Forelimb muscle (tissue), 1 donor: ENCODE results near the gene ACTL10. TPM values are rescaled to one million over a fixed set of nuclear protein-coding genes. Genes with fewer than 3 reads are reported as not detected.
A peak's percentile ranks its signal among the peaks of the same experiment; 100 is the strongest.
"Not testable (repeated sequence)": the region's sequence is repeated elsewhere in the genome, so short reads cannot be mapped to it uniquely, and the experiment has no call there.

Experiments used
- DNase-seq: peaks from one replicate; pipeline ENCODE4 v3.0.0-alpha.2; 2013; ENCODE audit warnings: low read depth
- polyA plus RNA-seq: library from polyadenylated mRNA; unstranded; fragments of 120-200 nt; gene quantifications from one replicate; pipeline ENCODE4 v1.2.1, GENCODE V29; 2013; ENCODE audit not compliant: insufficient read length

The ACTL10 gene
- polyA plus RNA-seq, result 0.33 TPM

DNA sequence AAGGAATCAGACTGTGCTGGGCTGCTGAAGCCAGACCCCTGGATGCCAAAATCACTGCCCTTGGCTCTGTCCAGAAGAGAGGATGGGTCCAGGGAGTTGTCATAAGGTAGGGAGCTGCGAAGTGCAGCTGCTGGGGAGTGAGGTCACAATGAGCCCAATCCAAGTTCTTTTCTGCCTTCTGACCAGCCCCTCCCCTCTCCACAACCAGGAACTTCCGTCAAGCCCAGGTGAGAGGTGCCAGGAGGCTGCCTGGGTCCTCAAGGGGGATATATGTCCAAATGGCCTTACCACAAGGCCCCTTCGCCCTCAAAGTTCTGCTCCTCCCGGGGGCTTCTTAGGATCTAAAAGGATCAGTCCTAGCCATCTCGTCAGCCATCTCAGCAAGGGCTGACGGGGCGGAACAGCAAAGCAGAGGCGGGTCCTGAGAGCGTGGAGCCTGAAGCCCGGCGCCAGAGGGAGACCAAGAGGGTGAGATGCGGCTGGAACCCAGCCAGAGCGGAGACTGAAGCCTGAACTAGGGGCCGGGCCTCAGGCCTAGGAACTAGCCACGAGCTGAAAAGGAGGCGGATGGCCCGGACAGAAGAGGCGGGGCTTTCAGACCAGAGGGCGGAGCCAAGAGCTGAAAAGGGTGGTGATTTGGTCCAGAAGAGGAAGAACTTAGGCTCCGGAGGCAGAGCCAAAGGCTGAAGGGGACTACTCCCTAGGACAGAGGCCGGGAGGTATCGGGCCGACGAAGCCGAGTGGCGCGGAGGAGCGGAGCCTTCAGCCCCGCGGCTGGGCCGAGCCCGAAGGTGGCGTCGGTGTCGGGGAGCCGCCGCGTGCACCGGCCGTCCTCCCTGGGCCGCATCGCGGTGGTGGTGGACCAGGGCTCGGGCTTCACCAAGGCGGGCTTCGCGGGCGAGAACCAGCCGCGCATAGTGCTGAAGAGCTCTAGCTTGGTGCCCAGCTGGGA, at the start of gene ACTL10:
ACTL10 (plus strand) TSS at position 651 of the 952 bp plus-strand sequence. CDS start 555 bp downstream, outside the sequence.
- peak; percentile 75 for DNase-seq

DNA sequence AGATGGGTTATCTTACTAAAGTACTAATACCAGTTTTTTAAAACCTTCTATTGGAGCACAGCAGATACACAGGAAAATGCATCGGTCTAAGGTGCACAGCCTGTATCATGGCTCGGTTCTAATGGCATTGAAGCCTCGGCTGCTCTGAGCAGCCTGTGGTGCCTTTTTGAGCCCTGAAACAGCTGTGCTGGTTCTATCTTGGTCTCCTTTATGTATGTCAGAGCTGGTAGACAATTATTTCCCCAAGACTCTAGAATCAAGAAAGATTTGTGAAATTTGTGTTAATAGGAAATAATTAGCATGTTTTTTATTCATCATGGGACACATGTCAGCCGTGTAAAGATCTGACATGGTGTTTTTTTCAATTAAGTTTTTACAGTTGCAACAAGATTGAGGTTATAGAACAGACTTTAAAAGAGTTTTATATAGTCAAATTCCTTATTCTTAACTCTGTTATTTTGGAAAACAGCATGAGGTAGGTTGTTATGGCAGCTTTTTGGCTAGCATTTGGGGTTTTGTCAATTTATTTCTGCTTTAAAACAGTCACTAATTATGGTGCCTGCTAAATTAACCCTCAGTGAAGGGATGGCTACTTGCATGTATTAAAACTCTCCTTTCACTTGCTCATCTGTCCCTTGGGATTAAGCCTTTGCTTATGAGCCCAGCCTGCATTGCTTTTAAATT, 44.9 kb upstream of the ACTL10 start:
- DNase-seq, result no peak

DNA sequence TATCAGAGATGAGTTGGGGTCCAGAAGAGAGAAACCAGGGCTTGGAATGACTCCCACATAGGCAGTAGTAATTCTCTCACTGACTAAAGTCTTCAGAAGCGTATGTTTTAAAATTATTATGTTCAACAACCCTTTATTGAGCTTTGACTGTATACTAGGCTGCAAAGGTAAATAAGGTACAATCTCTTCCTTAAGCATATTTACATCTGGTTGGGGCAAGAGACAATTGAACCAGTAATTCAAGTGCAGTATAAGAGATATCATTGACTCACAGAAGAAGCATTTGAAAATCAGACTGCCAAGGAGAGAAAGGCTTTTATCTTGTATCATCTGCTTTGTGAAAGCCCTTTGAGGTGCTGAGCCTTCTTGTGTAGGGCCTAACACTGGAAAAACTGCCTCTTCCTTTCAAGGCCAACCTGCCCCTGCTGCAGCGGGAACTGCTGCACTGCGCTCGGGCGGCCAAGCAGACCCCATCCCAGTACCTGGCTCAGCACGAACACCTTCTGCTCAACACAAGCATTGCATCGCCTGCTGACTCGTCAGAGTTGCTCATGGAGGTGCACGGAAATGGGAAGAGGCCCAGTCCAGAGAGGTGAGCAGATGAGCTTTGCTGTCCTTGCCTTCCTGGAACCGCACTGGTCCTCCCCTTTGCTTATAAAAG, 43.9 kb upstream of the ACTL10 start:
- DNase-seq, result no peak

DNA sequence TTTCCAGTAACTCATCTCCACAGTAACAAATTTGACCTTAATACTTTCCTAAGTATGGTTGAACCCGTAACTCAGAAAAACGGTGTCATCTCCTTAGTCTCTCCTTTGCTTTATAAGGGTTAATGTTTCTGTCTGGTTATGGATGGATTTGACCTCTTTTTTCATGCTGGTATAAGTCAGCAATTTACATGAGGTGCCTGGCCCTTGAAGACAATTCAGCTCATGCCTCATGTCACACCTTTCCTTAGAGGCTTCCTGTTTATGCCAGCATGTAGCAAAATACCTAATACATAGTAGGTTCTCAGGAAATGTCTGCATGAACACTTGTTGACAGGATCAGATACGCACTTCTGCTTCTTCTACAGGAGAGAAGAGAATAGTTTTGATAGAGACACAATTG, 42.3 kb upstream of the ACTL10 start:
- no peak for DNase-seq

DNA sequence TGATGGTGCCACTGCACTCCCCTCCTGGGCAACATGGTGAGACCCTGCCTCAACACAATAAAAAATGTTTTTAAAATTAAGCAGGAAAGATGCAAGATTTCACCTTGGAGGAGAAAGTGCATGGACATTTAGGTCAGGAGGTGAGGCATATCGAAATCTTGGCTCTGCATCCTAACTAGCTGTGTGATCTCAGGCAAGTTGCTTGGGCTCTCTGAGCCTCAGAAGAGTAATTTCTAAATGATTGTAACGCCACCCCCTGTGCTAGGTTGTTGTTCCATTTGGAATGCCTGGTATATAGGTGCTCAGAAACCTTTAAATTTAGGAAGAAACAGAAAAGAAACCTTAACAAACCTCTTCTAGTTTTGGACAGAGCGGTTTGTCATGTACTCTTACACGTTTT, 40.6 kb upstream of the ACTL10 start:
- DNase-seq, result no peak

DNA sequence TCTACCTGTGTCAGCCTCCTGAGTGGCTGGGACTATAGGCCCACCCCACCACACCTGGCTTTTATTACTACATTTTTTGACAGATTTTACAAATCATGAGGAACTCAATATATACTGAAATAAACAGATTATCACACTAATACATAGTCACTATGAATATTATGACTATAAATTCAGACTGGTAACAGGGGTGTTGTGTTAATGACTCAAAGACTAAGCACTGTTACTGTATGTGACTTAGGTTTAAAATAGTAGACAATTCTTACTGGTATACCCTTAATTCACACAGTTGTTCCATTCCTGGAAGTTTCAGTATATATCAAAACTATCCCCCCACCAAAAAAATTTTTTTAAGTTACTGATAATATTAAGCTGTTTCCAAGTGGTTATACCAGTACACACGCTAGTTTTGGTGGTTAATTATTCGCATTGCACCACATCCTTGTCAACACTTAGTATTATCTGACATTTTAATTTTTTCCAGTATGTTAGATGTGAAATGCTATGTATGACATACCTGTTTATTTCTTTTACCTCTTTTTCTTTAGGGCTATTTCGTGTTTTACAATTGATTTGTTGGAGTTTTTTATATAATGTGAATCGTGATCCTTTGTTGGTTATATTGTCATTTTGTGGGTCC, 39.0 kb upstream of the ACTL10 start:
- DNase-seq, result no peak

DNA sequence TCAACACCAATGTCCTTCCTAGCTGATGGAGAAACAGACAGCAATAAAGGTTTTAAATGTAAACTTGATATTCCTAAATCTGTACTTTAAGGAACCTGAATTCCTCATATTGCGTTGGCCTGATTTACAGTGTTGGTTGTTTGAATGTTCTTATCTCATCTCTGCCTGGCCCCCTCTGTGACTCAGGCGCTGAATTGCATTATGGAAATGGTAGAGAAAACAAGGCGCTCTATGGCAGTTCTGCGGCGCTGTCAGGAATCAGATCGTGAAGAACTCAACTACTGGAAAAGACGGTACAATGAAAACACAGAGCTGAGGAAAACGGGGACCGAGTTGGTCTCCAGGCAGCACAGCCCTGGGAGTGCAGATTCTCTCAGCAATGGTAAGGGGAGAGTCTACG, 37.2 kb upstream of the ACTL10 start:
- DNase-seq, result no peak

DNA sequence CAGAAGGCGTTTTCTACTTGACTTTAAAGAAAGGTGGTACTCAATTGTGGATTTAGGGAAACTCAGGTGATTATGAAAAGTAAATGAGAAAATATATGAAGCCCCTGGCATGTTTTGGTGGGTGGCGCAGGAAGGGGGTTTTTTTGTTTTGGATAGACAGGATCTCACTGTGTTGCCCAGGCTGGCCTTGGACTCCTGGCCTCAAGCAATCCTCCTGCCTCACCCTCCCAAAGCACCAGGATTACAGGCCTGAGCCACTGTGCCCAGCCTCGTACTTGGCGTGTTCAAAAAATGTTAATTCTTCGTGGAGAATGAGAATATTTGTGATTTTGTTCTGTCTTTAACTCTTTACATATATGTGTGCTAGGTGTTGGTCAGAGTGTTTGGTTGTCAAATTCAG, 36.8 kb upstream of the ACTL10 start:
- no peak for DNase-seq

DNA sequence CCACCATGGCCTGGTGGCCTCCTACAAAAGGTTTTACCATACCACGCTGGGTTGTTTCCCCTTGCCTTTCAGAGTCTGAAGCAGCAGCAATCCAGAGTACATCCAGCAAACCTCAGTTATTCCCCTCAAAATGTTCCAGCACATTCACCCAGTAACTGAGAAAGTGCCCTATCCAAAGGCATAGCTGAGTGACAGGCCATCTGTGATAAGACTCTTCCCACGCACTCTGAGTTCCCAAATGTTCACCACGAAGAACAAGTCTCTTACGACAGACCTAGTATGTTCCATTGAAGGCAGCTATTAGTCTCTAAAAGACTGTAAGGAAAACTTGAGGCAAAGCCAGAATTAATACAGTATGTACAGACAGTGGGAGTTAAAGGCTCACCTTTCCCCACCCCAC, 36.2 kb upstream of the ACTL10 start:
- no peak for DNase-seq

DNA sequence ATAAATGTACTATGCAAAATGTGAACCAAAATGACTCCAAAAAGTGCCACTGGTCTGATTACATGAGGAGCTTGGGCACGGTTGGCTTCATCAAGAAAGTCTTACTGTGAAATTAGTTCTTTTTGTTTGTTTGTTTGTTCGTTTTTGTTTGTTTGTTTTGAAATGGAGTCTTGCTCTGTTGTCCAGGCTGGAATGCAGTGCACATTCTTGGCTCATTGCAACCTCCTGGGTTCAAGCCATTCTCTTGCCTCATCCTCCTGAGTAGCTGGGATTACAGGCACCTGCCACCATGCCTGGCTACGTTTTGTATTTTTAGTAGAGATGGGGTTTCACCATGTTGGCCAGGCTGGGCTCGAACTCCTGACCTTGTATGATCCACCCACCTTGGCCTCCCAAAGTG, 34.8 kb upstream of the ACTL10 start:
- DNase-seq, result not testable (repeated sequence)

DNA sequence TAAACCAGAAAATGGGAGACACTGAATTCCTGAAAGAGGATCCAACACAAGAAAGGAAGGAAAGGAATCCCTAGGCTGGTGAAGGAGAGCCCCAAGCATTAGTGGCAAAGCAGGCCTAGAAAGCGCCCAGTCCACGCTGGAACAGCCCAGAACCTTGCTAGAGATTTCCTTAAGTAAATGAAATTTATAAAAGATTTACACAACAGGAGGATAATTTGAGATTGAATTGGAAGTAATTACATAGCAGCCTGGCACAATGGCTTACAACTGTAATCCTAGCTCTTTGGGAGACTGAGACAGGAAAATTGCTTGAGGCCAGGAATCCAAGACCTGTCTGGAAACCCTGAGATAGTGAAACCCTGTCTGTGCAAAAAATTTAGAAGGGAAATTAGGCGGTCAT, 31.4 kb upstream of the ACTL10 start:
- no peak for DNase-seq

DNA sequence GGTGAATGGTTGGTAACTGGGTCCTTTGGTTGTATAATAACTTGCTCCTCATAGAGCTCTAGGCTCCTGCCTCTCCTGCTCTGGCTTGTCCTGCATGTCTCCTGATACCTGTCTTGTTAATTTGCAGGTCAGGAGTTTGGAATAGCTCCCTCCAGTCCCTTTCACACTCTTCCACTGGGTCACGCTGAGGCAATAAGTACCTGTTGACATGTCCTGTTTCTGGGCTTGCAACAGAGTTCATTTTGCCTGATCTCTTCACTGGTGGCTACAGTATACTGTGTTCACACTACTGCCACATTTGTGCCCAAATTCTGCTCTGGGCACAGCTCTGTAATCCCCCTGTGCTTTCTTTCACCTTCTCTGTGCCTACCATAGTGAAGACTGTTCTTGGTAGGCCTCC, 30.0 kb upstream of the ACTL10 start:
- DNase-seq, result no peak

DNA sequence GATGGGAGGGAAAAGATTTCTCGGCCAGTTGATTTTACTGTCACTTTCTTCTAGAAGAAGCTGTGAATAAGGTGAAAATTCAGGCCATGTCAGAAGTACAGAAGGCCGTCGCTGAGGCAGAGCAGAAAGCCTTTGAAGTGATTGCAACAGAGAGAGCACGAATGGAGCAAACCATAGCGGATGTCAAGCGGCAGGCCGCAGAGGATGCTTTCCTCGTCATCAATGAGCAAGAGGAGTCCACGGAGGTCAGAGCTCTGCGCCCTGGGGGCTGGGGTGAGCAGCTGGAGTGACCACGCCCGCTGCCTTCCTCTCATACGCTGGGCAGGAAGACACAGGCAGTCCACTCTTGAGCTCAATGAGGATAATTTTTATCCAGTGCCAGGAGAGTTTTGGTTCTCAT, 26.5 kb upstream of the ACTL10 start:
- DNase-seq, result no peak

DNA sequence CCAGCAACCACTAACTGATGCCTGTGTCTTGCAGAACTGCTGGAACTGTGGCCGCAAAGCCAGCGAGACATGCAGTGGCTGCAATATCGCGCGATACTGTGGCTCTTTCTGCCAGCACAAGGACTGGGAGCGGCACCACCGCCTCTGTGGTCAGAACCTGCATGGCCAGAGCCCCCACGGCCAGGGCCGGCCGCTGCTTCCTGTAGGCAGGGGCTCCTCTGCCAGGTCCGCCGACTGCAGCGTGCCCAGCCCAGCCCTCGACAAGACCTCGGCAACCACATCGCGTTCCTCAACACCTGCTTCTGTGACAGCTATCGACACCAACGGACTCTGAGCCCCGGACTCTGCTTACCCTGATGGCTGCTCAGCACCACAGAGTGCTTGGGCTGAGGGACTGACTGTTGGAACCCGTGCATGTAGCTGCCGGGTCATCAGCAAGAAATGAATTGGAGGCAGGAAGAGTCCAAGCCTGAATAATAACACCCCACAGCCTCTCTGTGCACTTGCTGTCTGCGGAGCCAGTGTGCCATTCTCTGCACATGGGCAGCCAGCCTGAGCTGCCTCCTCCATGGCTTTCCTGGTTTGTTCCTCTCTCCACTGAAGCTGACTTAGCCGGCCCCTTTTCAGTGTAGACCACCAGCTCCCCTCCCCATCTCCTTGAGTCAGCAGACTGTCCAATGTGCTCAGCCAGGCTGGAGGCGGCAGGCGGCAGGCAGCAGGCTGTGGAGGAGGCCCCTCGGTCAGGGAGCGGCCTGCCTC, 22.3 kb upstream of the ACTL10 start:
- DNase-seq, result no peak

DNA sequence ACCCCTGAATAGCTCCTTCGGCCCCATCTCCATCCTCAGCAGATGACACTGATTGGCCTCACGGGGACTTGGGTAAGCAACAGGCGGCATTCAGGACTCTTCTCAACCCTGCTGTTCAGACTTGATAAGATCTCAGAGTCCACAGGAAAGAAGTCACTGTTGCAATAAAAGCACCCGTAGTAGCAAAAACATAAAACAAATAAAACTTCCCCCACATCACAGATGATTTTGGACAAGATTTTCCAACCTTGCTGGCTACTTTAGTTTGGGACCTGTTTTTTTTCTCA, 21.7 kb upstream of the ACTL10 start:
- DNase-seq, result no peak

DNA sequence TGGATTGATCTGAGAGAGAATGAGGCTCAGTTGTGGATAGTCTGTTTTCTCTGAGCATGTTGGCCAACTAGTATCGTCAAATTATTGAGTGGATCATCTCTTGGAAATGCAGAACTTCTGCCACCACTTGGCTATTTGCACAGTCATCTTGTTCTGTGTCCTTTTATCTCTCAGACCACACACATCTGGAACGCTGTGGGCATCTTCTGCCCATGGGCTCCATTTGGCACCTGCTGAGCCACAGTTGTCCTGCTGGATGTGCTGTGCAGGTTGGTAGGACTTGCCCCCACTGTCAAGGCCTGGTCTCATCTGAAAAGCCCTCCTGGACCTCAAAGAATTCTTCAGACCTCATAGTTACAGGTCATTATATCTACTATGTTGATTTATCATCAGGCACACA, 21.3 kb upstream of the ACTL10 start:
- DNase-seq, result no peak

DNA sequence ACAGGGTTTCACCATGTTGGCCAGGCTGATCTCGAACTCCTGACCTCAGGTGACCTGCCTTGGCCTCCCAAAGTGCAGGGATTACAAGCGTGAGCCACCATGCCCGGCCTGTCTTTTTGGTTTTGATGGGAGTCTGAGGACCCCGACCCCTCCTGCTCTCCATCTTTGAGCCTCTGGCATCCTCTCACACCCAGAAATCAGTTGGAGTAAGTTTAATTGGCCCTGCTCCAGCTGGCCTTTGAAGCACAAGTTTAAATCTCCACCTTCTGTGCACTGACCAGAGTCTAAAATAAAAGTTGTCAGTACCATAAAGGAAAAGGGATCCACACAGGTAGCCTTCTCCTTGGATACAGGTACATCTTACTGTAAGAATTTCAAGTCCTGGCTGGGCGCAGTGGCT, 20.6 kb upstream of the ACTL10 start:
- no peak for DNase-seq

DNA sequence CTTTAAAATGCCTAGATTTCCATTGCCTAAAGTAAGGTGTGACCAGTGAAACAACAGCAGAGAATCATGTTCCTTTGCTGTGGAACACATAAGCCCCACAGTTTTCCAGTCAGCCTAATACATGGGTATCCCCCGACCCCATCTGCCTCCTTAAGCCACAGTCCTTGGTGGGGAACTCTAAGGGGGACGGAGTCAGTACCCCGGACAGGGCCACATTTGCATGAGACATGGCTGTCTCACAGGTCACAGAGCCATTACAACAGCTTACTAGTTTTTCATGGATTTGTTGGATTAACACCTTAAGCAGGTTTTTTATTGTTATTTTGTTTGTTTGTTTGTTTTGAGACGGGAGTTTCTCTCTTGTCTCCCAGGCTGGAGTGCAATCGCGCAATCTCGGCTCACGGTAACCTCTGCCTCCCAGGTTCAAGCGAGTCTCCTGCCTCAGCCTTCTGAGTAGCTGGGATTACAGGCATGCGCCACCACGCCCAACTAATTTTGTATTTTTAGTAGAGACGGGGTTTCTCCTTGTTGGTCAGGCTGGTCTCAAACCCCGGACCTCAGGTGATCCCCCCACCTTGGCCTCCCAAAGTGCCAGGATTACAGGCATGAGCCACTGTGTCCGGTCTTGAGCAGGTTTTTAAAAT, 19.7 kb upstream of the ACTL10 start:
- DNase-seq, result not testable (repeated sequence)

DNA sequence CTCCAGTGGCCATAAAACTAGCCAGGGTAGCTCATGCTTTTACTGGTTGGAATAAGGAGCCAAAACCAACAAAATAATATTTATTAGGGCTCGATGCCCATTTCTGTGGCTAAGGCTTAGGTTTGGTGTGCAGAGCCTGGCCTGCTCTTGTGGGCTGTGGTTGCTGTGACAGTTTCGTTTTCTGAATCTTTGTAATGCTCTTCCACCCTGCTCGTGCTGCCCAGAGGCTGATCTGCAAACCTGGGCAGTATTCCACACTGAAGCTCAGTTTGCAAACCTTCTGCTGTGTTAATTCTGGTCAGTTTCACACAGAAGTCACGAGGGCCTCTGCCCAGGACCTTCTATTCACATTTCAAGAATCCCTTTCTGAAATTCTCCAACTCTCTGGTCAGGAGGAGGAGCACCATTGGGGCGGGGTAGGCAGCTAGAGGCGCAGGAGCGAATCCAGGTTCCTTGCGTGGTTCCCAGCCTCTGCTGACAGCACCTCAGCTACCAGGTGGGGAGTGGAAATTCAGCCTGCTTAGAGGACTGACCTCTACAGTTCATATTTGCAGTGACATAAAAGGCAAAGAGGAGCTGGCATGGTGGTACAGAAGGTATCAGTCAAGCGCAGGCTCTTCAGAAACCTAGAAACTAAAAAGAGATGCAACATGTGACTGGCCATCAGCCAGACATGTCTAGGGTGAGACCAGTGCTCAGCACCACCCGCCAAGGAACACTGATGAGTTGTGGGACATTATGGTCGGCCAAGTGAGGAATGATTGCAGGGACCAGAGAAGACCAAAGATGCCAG, 18.9 kb upstream of the ACTL10 start:
- DNase-seq, result no peak

DNA sequence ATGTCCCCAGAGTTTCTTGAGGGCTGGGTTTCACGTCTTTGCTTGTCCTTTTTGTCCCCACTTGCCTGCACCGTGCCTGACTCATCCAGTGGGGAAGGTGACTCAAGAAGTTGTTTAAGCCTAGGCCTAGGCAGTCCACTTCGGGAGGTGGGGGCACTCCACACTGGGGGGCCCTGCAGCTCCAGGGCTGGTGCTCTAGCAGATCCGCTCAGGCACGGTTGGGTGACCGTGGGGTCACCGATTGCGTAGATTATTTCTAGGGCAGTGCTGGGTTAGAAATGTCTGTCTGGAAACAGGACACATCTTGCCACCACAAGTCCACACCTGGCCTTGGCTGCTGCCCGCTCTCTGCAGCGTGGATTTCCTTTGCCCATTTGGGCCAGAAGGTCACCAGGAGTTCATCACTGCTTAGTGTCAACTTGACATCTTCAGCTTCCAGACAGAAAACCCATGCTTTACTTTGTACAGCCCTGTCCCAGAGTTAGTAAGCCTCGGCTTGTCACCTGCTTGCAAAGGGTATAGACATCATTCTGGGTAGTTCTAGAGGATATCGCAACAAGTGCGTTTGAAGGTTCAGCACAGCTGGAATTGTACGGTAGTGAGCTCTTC, 18.2 kb upstream of the ACTL10 start:
- DNase-seq, result no peak
